NCI-H146 (cell line): ENCODE measurements around the gene PATE3.
A peak's percentile ranks its signal among the peaks of the same experiment; 100 is the strongest.

Experiments used
- DNase-seq: peaks from one replicate; lab custom pipeline; 2025; lab: John Stamatoyannopoulos, UW

PATE3 gene, protein sequence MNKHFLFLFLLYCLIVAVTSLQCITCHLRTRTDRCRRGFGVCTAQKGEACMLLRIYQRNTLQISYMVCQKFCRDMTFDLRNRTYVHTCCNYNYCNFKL

DNA sequence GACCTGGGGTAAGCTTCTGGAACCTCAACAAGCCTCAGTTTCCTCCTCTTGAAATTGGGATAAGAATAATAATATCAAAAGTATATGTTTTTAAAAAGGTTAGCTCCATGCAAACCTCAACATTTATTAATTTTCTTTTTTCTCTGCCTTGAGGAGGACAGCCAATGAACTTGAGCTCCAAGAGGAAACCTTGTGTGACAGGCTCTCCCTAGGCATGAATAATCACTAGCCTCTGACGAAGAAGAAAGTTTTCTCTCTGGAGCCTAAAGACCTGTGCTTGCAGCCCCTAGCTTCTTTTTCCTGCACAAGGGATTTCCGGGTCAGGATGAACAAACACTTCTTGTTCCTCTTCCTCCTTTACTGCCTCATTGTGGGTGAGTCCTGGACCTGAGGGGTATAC lies at the start of gene PATE3:
TSS of gene PATE3 (plus strand) at position 301 of the 400 bp plus-strand sequence. CDS start at position 326, 25 bp downstream.
- DNase-seq = no peak

DNA sequence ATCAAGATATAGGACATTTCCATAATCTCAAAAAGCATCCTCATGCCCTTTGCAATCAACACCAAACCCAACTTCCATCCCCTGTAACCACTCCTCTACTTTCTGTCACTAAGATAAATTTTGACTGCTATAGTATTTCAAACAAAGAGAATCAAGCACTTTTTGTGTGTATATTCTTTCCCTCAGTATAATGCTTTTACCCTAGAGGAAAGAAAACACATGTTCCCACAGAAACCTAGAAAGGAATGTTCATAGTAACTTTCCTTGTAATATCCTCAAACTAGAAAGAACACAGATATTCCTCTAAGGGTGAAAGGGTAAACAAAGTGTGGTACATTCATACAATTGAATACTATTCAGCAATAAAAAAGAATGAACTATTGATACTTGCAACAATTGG lies 47.3 kb upstream of the PATE3 start:
- no peak for DNase-seq

DNA sequence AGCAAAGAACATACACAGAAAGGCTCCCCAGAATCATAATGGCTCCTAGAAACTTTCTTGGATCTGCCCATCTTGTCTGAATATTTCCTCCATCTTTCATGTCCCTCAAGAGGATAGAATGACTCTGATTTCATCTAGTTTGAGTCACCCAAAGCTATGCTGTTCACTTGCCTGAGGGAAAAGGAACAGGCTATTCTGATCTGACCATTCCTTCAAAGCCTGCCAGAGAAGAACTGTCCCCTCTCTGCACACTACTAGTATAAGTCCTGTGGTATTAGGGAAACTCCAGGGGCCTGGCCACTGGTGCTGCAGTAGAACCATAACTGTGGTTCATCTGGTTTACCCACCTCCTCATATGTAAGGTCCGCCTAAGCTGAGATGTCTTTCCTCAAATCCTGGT lies 44.2 kb upstream of the PATE3 start:
- no peak for DNase-seq

DNA sequence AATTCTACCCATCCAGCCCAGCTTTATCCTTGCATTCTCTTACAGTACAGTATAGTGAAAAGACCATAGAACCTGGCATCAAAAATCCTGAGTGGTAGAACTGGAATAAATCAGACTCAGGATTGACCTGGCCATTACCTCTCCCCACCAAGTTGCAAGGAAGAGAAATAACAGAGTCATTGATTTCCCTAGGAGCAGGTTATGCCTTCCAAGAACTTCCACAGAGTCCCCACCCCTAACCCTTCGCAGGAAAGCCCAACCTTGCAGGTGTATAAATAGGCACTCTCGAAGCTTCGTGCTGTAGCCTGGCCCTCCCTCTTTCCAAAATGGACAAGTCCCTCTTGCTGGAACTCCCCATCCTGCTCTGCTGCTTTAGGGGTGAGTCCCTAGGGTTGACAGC lies 41.9 kb upstream of the PATE3 start, which contains the start of gene PATE1:
TSS of gene PATE1 (plus strand) at position 301 of the 400 bp plus-strand sequence. CDS start at position 327, 26 bp downstream.
- no peak for DNase-seq

DNA sequence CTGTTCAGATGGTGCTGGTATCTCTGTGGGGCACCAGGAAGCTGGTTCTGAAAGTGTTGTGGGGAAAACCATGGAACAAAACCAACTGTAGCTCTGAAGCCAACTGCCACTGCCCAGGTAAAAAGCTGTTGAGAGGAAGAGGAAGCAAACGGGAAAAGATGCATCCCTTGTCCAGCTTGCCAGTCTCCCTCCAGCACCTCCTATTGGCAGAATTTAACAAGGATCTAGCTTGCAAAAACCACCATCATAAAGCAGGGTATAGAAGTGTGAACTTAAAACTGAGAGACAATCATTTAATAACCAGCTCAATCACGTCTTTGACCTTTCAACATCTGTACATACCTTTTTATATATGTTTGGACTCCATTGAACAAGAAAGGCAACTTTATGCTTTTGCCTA lies 37.3 kb upstream of the PATE3 start:
- DNase-seq = no peak

DNA sequence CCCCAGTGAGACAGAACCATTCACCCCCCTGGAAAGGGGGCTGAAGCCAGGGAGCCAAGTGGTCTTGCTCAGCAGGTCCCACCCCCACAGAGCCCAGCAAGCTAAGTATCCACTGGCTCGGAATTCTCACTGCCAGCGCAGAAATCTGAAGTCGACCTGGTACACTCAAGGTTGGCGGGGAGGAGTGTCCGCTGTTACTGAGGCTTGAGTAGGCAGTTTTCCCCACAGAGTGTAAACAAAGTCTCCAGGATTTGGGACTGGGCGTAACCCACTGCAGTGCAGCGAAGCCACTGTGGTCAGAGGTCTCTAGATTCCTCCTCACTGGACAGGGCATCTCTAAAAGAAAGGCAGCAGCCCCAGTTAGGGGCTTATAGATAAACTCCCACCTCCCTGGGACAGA lies 31.9 kb upstream of the PATE3 start:
- DNase-seq = no peak

DNA sequence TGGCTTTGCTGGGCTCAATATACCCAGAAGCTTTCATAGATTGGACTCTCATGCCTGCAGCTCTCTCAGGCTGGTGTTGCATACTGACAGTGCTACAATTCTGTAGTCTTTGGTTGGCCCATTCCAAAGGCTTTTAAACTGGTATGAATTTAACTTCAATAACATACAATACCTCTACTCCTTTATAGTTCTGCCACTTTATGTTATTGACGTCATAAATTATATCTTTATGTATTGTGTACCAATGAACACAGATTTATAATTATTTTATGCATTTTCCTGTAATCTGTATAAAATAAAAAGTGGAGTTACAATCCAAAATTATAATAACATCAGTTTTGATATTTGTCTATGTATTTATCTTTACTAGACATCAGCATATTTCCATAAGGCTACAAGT lies 25.5 kb upstream of the PATE3 start:
- DNase-seq = no peak

DNA sequence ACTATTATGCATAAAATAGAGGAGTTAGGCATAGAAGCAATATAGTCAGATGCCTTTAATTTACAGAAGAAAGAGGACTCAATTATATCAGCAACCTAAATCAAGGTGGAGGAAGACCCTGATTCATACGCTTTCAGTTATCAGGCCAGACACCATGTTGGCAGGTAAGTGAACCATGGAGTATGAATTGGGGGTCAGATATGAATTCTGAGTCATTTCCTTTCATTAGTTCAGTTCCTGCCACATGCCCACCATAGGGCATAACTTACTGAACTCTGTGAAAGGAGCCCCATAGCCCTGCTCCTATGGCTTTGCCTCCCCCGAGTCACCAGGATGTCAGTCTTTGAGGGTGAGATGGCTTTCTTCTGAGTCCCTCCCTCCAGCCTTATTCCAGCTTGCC lies 24.4 kb upstream of the PATE3 start:
- DNase-seq = no peak

DNA sequence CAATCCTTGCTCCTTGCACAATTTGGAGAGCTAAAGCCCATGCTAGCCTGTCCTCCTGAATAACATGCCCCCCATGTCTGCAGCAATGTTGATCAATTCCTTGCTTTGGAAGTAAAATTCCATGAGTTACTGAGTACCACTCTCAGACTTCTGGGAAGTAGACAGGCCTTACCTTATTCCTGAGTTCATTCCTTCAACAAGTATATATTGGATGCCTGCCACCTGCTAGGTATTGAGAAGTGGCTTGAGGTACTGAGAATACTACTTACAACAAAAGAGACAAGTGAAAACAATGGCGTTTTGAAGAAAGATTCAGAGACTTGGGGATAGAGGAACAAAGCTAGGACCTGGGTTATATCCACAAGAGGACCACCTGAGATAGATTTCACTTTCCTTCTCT lies 21.7 kb upstream of the PATE3 start:
- no peak for DNase-seq

DNA sequence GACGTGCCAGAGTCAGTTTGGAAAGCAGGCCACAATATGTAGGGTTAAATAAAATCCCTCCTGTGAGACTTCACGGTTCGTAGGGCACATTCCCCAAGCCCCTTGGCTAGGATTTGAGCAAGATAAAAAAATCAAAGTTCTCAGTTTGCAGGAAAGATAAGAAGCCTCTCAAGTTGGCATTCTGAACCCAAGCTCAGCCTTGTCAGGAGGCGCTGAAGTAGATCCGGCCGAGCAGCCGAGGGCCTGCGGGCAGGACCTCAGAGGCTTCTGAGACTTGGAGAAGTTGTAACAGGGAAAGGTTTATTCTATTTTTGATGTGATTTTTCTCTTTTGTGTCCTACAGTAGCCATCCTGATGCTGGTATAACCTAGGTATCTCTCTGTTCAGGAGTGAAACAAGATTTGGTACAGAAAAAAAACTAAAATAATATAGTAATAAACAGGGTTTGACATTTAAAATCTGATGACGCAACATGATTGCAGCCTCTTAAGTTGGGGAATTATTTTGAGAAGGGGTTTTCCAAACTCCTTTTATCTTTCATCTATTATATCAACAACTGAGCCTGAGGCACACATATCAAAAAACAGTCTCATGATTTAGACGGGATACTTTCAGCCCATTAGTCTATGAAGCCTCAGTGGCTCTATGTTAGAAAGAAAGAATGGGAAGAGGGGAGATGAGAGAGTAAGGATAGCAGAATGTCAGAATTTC lies 19.4 kb upstream of the PATE3 start:
- DNase-seq = no peak

DNA sequence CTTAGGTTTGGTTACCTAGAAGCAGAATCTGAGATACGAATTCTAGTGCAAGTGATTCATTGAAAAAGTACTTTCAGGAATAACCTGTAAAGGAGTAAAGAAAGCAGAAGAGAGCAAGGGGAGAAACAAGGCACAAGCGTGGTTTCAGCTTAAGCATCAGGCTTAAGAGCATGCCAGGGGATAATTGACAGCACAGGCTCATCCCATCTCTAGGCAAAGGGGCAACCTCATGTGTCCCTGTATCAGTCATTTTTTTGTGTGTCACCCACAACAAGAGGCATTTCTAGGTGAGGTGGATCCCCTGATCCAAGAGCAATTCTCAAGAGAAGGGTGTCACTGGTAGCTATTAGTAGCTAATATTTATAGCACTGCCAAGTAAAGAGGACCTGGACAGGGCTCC lies 17.3 kb upstream of the PATE3 start:
- no peak for DNase-seq

DNA sequence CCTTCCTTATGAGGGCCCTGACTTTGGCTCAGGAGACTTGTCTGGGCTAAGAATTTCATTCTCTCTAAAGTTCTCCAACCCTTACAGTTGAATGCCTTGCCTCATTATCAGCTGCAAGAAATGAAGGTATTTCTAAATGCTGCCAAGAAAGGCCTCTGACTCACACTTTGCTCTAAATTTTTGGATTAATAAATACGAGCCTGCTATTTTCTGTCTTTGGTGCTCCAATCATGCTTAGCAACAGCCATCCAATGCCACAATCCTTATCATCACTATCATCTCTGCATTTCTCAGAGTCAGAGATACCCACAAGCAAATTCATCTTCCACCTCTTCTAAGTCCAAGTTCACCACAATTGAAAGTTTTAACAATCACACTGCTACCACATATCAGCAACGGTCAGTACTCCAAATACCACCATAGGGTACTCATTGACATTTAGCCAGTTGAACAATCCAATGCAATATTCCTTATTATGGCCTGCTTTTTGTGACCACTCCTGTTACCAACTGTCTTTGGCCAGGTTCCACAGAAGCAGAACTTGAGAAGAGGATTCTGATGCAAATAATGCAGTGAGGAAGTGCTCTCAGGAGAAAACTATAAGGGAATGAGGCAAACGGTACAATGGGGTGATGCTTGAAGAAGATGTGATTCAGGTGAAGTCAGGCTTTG lies 15.0 kb upstream of the PATE3 start:
- DNase-seq = no peak

DNA sequence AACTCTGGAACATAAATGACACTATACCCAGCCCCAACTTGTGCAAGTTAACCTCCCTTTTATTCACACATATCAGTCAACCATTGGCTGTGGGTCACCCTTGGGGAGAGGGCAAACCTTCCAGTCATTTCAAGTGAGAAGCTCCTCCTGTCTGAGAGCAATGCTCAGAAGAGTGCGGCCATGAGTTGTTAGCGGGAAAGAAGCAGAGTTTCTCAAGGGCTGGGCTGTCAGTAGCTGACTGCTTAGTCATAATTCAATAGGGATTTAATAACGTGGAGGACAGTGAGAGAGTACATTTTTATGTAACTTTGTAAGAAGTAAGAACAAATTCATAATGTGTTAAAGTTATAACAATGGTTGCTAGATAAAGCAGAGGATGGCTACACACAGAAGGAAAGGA lies 14.4 kb upstream of the PATE3 start:
- DNase-seq = no peak

DNA sequence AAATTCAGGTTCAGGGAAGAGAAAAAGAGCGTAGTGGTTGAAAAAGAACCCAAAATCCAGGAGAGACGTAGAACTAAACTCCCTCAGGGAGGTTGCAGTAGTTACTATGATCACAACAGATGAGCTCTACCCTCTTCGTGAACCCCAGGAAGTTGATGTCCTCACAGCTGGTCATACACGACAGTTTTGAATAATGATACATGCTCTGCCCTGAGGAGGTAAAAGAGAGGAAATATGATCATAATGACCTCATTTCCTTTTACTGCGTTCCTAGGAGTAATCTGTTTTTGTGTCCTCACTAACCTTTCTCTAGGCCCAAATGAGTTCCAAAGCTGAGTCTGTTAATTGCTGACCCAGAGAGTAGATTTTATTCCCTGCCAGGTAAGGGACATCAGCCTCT lies 10.6 kb upstream of the PATE3 start:
- peak; percentile 57 for DNase-seq

DNA sequence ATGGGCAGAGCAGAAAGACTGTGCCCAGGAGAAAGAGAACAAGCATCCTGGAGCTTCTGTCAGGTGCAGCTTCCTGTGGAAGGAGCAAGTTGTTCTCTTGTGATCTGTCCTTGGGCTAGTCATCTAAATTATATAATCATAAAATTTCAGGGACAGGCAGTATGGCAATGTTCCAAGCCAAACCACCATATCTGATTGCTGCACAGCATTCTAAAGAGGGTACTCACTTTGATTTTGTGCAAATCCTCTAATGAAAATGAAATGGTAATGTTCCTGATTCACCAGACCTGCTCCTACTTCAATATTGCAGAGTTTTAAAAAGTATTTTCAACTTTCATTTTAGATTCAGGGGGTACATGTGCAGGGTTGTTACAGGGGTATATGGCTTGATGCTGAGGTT lies 9.2 kb upstream of the PATE3 start, which contains the start of gene PATE2:
TSS of gene PATE2 (minus strand) at position 101 of the 400 bp plus-strand sequence. CDS start at position 46, 55 bp downstream.
- DNase-seq = no peak

DNA sequence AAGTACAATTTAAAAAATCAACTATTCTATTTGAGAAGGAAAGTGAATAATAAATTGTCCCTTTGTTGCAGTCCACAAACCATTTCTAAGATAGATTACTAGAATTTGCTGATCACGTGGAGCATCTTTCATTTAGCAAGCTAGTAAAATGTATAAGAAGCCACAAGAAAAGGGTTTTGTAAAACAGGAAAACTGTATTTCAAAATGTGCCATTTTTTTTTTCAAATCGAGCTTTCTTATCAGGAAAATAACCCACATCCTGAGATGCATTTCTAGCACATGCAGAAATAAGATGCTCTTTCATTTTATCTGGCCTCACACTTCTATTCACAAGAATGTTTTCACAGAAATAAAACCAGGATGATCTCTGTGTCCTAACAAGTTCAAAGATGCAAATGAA lies 3.2 kb upstream of the PATE3 start:
- DNase-seq = no peak

DNA sequence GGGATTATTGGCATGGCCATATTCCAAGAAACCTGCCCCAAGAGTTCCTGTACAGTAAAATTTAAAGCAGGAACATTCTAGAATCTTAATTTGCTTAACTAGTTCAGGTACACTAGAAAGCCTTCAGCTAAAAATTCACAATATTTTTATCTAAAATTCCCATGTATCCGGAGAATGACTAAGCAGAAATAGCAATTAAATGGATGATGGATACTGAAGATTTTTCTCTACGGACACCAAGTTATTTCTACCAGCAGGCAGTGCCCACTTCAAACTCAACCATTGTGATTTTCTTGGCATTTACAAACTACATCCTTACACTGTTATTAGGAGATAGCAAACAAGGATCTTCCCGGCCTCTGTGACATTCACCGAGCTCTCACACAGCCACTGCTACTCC lies 2.9 kb downstream of the PATE3 start:
- no peak for DNase-seq

DNA sequence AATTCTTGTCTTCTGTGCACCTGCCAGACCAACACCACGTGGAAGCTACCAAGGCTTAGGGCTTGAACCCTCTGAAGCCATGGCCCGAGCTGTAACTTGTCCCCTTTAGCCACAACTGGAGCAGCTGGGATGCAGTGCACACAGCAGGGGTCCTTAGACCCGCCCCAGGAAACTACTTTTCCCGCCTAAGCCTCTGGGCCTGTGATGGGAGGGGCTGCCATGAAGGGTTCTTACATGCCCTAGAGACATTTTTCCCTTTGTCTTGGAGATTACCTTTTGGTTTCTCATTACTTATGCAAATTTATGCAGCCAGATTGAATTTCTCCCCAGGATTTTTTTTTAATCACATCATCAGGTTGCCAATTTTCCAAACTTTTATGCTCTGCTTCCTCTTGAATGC lies 9.7 kb downstream of the PATE3 start:
- DNase-seq = no peak

DNA sequence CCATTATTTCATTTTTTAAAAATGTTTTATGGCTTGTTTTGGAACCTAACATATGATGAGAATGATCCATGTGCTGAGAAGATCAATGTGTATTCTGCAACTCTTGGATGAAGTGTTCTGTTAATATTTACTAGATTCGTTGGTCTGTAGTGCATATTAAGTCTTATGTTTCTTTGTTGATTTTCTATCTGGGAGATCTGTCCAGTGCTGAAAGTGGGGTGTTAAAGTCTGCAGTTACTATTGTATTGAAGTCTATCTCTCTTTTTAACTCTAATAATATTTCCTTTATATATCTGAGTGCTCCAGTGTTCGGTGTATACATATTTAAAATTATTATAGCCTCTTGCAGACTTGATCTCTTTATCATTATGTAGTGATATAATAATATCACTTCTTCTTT lies 11.9 kb downstream of the PATE3 start:
- no peak for DNase-seq

DNA sequence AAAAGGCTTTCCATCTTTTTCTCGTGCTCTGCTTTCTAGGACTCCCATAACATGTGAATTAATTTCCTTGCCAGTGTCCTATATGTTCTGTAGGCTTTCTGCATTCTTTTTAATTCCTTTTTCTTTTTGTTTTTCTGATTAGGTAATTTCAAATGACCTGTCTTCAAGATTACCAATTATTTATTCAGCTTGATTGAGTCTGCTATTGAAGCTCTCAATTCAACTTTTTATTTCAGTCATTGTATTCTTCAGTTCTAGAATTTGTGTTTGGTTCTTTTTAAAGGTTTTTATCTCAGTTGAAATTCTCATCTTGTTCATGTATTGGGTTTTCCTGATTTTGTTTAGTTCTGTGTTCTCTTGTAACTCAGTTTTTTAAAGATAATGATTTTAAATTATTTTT lies 14.5 kb downstream of the PATE3 start:
- DNase-seq = no peak

DNA sequence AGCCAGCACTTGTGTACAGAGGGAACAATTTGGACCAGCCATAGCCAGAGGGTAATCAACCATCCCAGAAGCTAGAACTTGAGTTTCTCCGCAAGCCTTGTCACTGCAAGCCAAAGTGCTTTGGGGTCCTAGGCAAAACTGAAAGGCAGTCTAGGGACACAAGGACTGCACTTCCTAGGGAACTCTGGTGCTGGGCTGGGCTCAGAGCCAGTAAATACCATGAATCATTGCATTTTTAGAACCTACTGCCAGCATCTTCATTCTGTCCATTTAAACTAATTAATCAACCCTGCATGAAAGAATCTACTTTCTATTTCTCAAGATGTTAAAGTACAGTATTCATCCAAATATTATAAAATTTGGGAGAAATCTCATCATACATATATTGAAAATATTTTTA lies 20.0 kb downstream of the PATE3 start:
- DNase-seq = no peak

DNA sequence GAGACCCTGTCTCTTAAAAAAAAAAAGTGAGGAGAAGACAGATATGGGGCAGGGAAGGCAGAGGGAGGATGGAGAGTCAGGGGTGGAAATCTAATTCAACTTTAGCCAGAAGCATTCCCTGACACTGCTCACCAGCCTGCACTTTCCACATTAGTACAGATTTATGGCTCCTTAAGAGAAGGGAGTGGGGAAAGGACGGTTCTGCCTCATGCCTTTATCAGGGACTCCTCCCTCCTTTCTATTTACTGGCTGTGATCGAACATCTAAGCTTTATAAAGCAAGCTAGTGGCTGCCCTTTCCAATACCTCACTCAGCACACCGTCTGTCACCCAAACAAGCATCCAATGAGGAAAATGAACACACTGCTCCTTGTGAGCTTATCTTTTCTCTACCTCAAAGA lies 45.1 kb downstream of the PATE3 start, which contains the start of gene PATE4:
TSS of gene PATE4 (plus strand) at position 301 of the 400 bp plus-strand sequence. CDS start at position 345, 44 bp downstream.
- no peak for DNase-seq

DNA sequence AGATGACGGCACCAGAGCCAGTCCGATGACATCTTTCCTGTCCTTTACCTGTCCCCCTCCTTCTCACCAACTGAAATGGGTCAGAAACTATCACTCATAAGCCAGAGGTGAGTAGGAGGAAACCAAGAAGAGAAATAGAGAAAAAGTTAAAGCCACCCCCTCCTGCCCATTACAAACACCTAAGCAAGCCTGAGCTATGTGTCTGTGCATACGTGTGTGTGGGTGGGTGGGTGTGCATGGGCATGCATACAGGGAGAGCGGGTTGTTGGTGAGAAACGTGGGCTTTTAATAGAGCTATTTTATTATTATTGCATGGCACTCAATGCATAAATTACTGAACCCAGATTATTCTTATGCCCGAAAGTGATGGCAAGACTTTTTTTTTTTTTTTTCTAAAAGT lies 47.8 kb downstream of the PATE3 start:
- no peak for DNase-seq
